Activated gamma-delta T cell (primary cell): ENCODE data around the gene TTBK1.

Experiments
- DNase-seq: peaks from one replicate; lab custom pipeline; 2025; lab: John Stamatoyannopoulos, UW

TTBK1 gene

GRCh38 chr6:43304882-43305281 is 61.6 kb downstream of the TTBK1 start:
- no peak for DNase-seq

GRCh38 chr6:43306086-43306485 is 62.8 kb downstream of the TTBK1 start:
- no peak for DNase-seq

GRCh38 chr6:43307451-43308100 is 64.3 kb downstream of the TTBK1 start:
- DNase-seq: no peak

GRCh38 chr6:43308101-43308989 is 65.1 kb downstream of the TTBK1 start, which contains the start of gene CRIP3:
CRIP3 (minus strand) TSS chr6:43308826; CDS start chr6:43308792, 34 bp downstream.
- no peak for DNase-seq

- no peak for DNase-seq
Observed at GRCh38 chr6:43308990-43309477, 65.8 kb downstream of the TTBK1 start.

- no peak for DNase-seq
Observed at GRCh38 chr6:43310134-43310533, 66.9 kb downstream of the TTBK1 start.

GRCh38 chr6:43310624-43311023 is 67.3 kb downstream of the TTBK1 start:
- no peak for DNase-seq

- no peak for DNase-seq
Observed at GRCh38 chr6:43311666-43312065, 68.4 kb downstream of the TTBK1 start.

- DNase-seq: no peak
Observed at GRCh38 chr6:43313813-43314212, 70.5 kb downstream of the TTBK1 start.

GRCh38 chr6:43318011-43318410 is 74.7 kb downstream of the TTBK1 start:
- DNase-seq: no peak

GRCh38 chr6:43325876-43326275 is 82.6 kb downstream of the TTBK1 start:
- no peak for DNase-seq

- DNase-seq: no peak
Observed at GRCh38 chr6:43328528-43328927, 85.2 kb downstream of the TTBK1 start.

GRCh38 chr6:43331470-43331869 is 88.2 kb downstream of the TTBK1 start:
- no peak for DNase-seq

- no peak for DNase-seq
Observed at GRCh38 chr6:43331891-43332290, 88.6 kb downstream of the TTBK1 start.

- DNase-seq: no peak
Observed at GRCh38 chr6:43334466-43335095, 91.3 kb downstream of the TTBK1 start.

GRCh38 chr6:43335469-43335868 is 92.2 kb downstream of the TTBK1 start:
- no peak for DNase-seq

GRCh38 chr6:43336382-43336781 is 93.1 kb downstream of the TTBK1 start:
- DNase-seq: no peak
